ENCODE results near the gene SVEP1. TPM values are rescaled to one million over a fixed set of nuclear protein-coding genes. Genes with fewer than 3 reads are reported as not detected.

Gene SVEP1
- total and polyA plus RNA-seq, 2 of the 13 experiments (the other 11 are each of a cell fraction or from before 2014, with no cell fraction given): not detected

- FAIRE-seq (no peak), DNase-seq (ENCODE audit: low spot score) (no peak), ATAC-seq (no peak)
- intact Hi-C loops (cut with micrococcal nuclease; ENCODE audit: unreplicated experiment) (no loop called here), in situ Hi-C loops (cut with HindIII; ENCODE audit: extremely low pct_ligation_motif_present, low pct_unique_long_range_greater_than_20kb) (no loop called here)
- Histone ChIP-seq H4K20me1 (ENCODE audit: insufficient read depth, low read length) (no peaks in the 10 kb centered on the region), H3K4me3 (replicated peaks in 1 of 3; ENCODE audit: insufficient read depth in 1 of 3, low read depth in 2 of 3, low read length in 3 of 3) (no peak overlapping the region), H3K4me2 (ENCODE audit: low read depth, low read length) (no peak overlapping the region), H3K36me3 (replicated peaks in 1 of 2; ENCODE audit: control insufficient read depth in 1 of 2, insufficient read depth in 2 of 2, low read length in 2 of 2) (no peaks in the 10 kb centered on the region), H3K27me3 (ENCODE audit: control insufficient read depth in 1 of 2, insufficient read depth in 2 of 2, low read length in 2 of 2) (no peaks in the 10 kb centered on the region), H3K9ac (ENCODE audit: insufficient read depth, low read depth, low read length) (no peak overlapping the region), H2AFZ (ENCODE audit: low read length) (no peak overlapping the region), H3K9me3 (ENCODE audit: low read length) (no peaks in the 10 kb centered on the region), H3K27ac (ENCODE audit: extremely low read length, insufficient read depth, low read length) (no peak overlapping the region), H3K79me2 (ENCODE audit: insufficient read depth, low read length) (no peaks in the 10 kb centered on the region), H3K4me1 (ENCODE audit: insufficient read depth, low read length) (no peaks in the 10 kb centered on the region)
- ChIA-PET CTCF (ENCODE audit: low intra/inter-chr PET ratio, low total read pairs) (no interaction called here), POLR2A (no interaction called here)
- BruUV-seq (replicated peaks): no TSS peak
- TF ChIP-seq ZNF101 (CRISPR knock-in tag; IDR thresholded peaks at IDR 0.05; ENCODE audit: borderline replicate concordance, low read depth): no peak
- TF ChIP-seq HDAC2 (CRISPR knock-in tag; IDR thresholded peaks at IDR 0.05): no peak
- TF ChIP-seq ATF3 (CRISPR knock-in tag; IDR thresholded peaks at IDR 0.05): no peak
- TF ChIP-seq RARA (CRISPR knock-in tag; IDR thresholded peaks at IDR 0.05): no peak
- no peak for TF ChIP-seq BCL3 (CRISPR knock-in tag; IDR thresholded peaks at IDR 0.05)
- TF ChIP-seq IKZF1 (IDR thresholded peaks at IDR 0.05): no peak
- TF ChIP-seq TIGD3 (CRISPR knock-in tag; IDR thresholded peaks at IDR 0.05; ENCODE audit: borderline replicate concordance): no peak
- no peak for TF ChIP-seq SRF (IDR thresholded peaks at IDR 0.05; ENCODE audit: low read depth, low read length)
- no peak for TF ChIP-seq MAF1 (CRISPR knock-in tag; IDR thresholded peaks at IDR 0.05; ENCODE audit: borderline replicate concordance)
- TF ChIP-seq CREBL2 (CRISPR knock-in tag; IDR thresholded peaks at IDR 0.05; ENCODE audit: borderline replicate concordance): no peak
- 74% methylated on average over 5 of the region's 5 CpGs for WGBS (ENCODE audit: low lambda C conversion rate)
Observed at GRCh38 chr9:110343551-110343950, 236.0 kb downstream of the SVEP1 start.

Data from HepG2 (cell line).